Panc1 (cell line): ENCODE results near the gene CAMKMT.

ENCODE experiments used
- CTCF ChIP-seq: fragments of 450-650 bp; IDR thresholded peaks from 2 replicates; pipeline ENCODE4 v1.5.1; 2017; ENCODE audit warnings: mild to moderate bottlenecking
- POLR2AphosphoS5 ChIP-seq: IDR thresholded peaks from 2 replicates; pipeline ENCODE4 v1.6.1; 2012; ENCODE audit warnings: mild to moderate bottlenecking, low read depth, low read length, moderate library complexity
- REST ChIP-seq, 2 experiments: IDR thresholded peaks; 2 replicates each; pipeline ENCODE4 v1.6.1; 2011 to 2012; ENCODE audit warnings: low read depth in 2 of 2, control low read depth in 1 of 2, low read length in 1 of 2, mild to moderate bottlenecking in 1 of 2, moderate library complexity in 1 of 2; ENCODE audit not compliant: insufficient read depth in 1 of 2
- SIN3A ChIP-seq: IDR thresholded peaks from 2 replicates; pipeline ENCODE4 v1.6.1; 2012; ENCODE audit warnings: low read depth, mild to moderate bottlenecking, low read length, moderate library complexity, borderline replicate concordance; ENCODE audit not compliant: insufficient read depth
- TCF7L2 ChIP-seq: IDR thresholded peaks from 2 replicates; pipeline ENCODE4 v1.6.1; 2011; ENCODE audit warnings: mild to moderate bottlenecking, low read depth, low read length, inconsistent platforms

- TF ChIP-seq CTCF (no peak), POLR2AphosphoS5 (no peak), REST (IDR thresholded peaks at IDR 0.05; ENCODE audit: insufficient read depth in 1 of 2, low read depth in 2 of 2, low read length in 1 of 2) (no peak), TCF7L2 (no peak), SIN3A (no peak)
Observed at GRCh38 chr2:44632931-44633689, 271.4 kb downstream of the CAMKMT start.
